HG03095 (cell line): Measurements from ENCODE around the gene LRIG1.

Source experiments
- ATAC-seq: cut with Tn5 transposase; IDR thresholded peaks from one replicate; pipeline ENCODE4 v1.9.1; 2021; ENCODE audit warnings: moderate library complexity; ENCODE audit not compliant: unreplicated experiment

The LRIG1 gene

DNA sequence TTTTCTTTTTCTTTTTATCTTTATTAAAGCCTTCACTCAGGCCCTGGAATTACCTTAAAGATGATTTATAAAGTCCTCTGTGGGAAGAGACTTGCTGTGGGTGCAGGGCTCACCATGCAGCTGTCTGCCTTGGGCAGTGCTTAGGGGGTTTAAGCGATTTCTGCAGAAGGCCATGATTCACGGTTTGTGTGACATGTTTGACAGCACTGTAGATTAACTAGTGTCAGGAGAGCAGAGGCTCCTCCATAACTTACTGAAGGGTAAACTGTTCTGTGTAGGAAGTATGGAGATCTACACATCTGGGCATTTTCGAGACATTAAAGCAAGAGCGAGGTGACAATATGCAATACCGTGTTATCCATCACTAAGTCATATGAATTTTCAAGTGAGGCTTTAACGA lies 137.7 kb downstream of the LRIG1 start:
- no peak for ATAC-seq

DNA sequence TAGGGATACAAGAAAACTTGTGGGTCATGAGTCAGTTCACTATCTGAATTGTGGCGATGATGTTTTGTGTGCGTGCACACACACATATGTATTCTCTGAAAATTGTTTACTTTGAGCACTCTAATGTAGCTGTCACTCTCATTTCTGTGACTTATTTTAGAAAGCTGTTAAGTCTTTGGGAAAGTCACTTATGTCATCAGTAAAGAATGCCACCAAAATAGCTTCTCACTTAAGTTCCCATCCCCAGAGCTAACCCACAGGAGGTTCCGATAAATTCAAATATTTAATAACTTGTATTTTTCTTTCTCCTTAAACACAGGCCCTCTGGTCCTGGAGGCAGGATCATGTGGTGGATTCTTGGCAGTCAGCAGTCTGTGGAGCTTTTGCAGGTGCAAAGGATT lies 138.3 kb downstream of the LRIG1 start:
- no peak for ATAC-seq

DNA sequence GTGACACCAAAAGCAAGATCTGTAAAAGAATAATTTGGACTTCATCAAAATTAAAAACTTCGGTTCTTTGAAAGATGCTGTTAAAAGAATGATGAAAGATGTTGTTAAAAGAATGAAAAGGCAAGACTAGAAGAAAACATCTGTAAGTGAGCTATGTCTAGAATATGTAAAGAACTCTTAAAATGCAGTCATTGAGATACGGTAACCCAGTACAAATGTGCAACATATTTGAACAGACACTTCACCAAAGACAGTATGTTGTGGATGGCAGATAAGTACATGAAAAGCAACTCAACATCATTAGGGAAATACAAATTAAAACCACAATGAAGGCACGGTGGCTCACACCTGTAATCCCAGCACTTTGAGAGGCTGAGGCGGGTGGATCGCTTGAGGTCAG lies 139.5 kb downstream of the LRIG1 start:
- no peak for ATAC-seq

DNA sequence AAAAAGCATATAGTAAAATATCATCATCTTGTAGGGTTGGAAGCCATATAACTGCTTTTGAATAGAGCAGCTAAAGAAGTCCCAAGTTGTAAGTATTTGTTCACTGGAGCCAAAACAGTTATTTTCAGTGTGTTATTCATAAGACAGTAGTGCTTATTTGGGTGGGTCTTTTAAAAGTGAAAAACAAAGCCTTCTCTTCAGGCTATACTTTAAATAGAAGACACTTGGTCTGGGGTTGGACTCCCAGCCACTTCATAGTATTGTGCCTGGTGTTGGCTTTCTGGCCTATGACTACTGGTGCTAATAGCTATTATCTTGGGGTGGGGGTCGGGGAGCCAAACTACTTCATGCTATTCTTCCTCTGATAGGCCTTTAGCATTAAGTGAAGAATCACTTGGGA lies 144.8 kb downstream of the LRIG1 start:
- no peak for ATAC-seq

DNA sequence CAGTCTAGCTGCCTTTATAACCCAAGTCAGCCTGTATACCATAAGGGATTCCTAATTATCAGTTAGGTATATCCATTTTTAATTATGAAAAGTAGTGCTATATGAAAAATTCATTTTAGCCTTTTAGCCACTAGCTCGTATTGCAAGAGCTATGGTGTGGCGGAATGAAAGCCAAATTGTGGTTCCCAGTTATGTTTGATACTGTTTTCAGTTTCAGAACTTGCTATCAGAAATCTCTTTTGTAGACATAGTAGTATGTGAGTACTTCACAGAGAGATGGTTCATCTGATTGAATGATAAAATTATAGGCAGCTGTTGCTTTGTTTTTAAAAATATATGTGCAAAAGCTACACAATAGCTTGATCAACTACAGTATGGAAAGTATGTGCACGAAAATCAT lies 145.4 kb downstream of the LRIG1 start:
- no peak for ATAC-seq

DNA sequence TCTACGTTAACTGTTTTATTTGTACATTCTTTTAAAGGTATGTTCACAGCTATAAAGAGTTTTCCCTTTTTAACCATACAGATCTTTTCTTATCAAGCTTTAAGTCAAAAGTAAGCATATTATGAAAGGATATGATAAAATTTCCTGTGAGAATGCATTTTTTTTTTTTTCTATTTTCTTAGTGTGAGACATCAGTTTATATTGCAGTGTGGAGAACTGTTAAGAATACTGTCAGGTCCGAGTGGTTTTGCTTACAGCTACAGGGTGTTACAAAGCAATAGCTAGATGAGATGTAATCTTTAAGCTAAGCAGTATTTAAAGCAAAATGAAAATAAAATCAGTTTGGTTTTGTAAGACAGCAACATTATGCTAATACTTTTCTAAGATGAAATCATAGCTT lies 146.8 kb downstream of the LRIG1 start:
- ATAC-seq, result no peak

DNA sequence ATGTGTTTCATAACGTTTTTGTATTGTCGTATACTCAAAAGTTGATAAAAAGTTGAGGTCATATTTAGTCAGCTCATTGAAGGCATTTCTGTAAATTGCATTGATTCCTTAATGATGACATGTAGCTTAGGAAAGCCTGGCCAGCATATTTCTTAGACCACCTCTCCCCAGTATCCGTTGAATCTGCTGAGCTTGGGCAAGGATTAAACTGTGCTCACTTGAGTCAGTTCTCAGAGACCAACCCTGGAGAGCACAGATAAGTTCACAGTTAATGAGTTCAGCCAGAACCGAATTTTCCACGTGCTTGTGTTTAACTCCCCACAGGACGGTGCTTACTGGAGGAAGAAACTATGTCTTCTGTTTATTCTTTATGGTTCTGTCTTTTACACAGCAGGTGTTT lies 147.3 kb downstream of the LRIG1 start:
- no peak for ATAC-seq

DNA sequence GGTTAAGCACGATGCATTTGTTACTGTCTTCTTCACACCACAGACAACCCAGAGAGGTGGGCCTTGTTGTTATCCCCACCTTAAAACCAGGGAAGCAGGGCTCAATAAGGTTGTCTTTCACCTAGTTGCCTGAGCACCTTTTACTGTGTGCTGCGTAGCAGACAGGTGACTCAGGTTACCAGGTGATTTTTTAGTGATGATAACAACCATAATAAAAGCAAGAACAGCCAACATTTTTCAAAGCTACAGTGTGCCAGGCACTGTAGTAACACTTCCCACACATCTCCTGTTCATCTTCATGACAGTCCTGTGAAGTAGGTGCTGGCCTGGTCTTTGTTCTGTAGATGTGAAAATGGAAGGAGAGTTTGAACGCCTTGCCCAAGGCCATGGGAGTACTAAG lies 147.8 kb downstream of the LRIG1 start:
- ATAC-seq, result no peak

DNA sequence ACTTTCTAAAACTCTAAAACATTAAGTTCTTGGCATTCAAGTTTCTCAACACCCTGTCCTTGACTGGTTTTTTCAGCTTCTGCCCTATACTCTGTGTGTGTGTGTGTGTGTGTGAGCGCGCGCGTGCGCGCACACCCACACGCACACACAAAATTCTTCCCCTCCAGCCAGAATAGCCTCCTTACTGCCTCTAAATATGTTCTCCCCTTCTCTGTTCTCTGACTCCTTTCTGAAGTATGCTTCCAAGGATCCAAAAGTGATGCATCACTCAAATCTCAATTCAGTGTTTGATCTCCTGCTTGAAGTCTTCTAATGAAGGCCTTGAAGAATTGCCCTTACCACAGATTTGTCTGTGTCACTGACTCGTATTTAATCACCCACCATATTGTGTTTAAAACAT lies 150.2 kb downstream of the LRIG1 start:
- no peak for ATAC-seq

DNA sequence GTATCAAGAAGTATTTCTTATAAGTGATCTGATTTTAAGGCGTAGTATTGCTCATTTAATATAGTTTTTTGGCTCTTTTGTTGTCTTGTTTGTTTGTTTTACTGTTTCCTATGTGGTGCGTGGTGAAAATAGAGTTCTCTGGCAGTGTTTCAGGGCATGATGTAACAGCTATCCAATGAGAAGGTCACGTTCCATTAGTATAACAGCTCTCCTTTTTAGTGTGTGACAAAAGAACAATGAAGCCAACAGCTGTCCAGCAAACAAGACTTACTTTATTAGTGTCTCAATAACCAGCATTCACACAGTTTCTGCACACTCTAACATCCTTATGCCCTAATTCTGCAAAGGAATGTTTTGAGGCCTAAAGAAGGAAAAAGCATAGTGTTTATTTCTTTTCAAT lies 152.1 kb downstream of the LRIG1 start:
- no peak for ATAC-seq

DNA sequence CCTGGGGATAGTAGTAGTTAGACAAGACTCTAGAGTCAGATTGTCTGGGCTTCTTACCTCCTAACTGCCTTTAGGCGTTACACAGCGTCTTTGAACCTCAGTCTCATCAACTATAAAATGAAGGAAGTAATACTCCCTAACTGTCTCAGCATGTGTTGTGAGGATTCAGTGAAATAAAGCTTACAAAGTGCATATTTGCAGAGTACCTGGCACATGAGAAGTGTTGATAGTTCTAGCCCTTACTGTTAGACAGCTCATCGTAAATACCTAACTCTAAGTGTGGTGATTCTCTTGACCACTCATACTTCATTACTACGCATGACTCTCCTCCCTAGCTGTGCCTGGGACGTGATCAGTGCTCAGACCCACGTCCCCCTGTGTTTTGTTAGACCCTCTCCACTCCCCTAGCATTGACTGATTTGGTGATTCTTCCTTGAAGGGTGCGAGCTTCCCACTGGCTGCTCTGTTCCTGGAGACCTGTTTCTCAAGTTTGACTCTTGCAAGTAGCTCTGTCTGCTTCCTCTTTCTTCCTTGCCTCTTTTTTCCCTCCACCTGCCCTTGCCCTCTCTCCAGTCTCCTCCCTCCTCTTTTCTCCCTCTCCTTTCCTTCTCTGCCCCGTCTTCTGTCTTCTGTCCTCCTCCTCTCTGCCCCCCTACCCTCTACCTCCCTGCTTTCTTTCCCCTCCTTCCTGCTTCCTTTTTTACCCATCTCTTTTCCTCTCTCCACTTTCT lies 155.8 kb downstream of the LRIG1 start:
- ATAC-seq, result no peak

DNA sequence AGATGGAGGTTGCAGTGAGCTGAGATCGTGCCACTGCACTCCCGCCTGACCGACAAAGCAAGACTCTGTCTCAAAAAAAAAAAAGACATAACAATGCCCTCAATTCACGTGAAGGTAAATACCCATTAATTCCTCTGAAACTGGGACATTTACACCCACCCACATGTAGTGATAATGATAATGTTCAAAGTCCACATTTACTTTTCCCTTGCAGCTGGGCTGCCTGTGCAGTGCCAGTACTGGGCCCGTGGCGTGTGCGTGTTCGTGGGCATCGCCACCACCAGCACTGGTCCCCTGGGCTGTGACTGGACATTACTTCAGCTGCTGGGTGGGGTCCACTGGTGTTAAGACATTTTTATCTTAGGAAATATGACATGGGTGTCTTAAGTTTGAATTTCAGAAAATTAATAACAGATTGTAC lies 156.4 kb downstream of the LRIG1 start:
- no peak for ATAC-seq

DNA sequence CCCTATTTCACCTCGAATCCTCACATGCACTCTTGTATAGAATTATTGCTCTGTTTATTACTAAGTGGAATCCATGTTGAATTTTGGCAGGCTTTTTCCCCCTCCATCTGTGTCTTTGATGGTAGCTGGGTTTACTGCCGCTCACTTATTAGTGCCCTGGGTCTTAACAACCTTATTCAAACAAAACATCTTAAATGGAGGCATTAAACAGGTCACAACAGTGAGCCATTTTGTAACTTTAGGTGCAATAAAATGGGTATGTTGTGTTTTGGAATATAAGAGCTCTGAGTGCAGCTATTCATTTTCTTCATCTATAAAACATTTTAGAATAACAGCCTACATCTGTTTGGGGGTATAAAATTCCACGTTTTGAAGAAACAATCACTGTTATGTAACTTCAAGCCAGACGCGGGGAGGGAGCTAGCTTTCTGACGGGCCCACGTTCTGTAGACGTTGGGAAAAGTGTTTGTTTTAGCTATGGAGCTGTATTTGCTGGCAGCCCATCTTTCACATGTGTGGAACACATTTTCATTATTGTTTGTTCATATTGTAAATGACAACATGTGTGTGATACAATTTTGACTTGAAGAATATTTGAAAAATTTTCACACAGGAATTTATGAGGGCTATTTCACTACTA lies 158.0 kb downstream of the LRIG1 start:
- no peak for ATAC-seq

DNA sequence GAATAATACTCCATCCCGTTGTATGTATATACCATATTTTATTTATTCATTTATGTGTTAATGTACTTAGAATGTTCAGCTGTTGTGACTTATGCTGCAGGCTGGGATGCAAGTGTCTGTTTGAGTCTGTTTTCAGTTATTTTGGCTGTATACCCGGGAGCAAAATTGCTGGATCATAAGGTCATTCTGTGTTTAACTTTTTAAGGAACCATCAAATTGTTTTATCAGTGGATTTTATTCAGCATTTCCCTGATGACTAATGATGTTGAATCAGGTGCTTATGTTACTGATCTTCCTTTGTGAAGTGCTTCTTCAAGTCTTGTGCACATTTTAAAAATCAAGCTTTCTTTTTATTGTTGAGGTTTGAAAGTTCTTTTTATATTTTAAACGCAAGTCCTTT lies 161.9 kb downstream of the LRIG1 start:
- no peak for ATAC-seq

DNA sequence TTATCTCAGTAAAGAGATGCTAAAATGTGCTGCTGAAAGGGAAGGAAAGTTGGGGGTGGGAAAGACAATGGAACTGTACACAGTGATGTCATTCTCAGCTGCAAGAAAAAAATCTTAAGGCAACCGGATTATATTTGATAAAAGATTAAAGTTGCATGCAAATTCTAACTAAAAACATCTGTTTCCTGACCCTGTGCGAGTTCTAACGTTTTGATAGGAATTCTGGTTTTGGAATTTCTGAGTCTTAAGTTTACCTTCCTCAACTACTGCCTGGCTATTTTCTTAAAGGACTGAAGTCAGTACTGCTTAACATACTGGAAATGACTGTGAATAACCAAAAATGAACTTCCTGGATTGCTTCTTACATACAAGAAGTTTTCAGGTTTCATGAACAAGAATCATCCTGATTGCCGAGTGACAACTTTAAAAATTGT lies 164.5 kb downstream of the LRIG1 start:
- no peak for ATAC-seq

DNA sequence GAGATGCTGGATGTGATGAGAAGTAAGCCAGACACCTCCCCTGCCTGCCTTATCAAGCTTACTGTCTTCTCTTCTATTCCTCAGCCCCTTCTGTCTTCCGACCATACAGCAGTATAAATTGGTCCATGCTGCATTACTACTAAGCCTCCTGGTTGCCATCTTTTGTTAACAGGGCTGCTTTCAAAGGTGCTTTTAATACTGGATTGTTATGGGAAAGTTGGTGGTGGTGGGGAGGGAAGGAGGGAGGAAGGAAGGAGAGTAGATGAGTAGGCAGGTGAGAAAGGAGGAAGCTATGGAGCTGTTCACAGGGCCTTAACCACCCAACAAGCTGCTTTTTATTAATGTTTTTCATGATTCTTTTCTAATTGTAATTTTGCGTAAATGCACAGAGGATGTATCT lies 165.2 kb downstream of the LRIG1 start:
- ATAC-seq, result no peak
